Left cardiac atrium (tissue), 4 donors: Measurements from ENCODE around the gene MYO18B. TPM values are rescaled to one million over a fixed set of nuclear protein-coding genes. Genes with fewer than 3 reads are reported as not detected.

Experiments used
- ATAC-seq, 2 donors: fragments of 200-7000 bp; cut with Tn5 transposase; one replicate each; pipeline ENCODE4 v1.9.1; 2020; ENCODE audit warnings: mild to moderate bottlenecking in 2 of 2, moderate library complexity in 2 of 2
- DNase-seq: peaks from one replicate; pipeline ENCODE4 v3.0.0-alpha.2; 2020
- intact Hi-C, 2 donors: fragments of 100-400 bp; cut with DNase I; formaldehyde crosslinking; loops; one replicate each; pipeline versions ENCODE4 v1.14.1 to v1.15.1; 2022 to 2023
- total RNA-seq, 2 donors: library from RNA; stranded (reverse); fragmentation: NEBNext Ultra II Directional; extraction: Animal tissue kit (Norgen Biotek cat#: 25700); gene quantifications; one replicate each; pipeline ENCODE4 v1.2.1, GENCODE V29; 2021
- donor health status: DM: no; HTN: yes; CAD: no.
- donor health status: DM: no; HTN: yes; CAD: no; lungs with severe emphysema.
- donor health status: DM: yes; HTN: yes; CAD: no.
- donor health status: Dilated cardiomyopathy.

Gene MYO18B
- total RNA-seq, 2 donors from 2014 or later, result 71.6 to 142 TPM

DNA sequence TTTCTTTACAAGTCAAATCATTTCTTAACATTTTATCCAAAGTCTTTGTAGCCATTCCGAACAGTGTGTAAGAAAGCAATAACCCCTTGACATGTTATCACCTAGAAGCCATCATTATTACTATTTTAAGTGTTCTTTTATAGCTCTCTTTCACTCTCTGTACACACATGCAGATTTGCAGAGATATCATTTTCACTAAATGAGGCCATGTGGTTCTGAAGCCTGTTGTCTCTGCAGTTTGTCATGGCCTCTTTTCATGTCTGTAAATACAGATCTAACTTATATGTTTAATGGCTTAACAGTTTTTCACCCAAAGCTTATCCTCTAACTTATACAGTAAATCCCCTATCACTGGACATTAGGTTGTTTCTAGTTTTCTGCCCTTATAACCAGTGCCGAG is 166.8 kb downstream of the MYO18B start:
- ATAC-seq (no peak), DNase-seq (no peak)
- intact Hi-C loops, result no loop called here

DNA sequence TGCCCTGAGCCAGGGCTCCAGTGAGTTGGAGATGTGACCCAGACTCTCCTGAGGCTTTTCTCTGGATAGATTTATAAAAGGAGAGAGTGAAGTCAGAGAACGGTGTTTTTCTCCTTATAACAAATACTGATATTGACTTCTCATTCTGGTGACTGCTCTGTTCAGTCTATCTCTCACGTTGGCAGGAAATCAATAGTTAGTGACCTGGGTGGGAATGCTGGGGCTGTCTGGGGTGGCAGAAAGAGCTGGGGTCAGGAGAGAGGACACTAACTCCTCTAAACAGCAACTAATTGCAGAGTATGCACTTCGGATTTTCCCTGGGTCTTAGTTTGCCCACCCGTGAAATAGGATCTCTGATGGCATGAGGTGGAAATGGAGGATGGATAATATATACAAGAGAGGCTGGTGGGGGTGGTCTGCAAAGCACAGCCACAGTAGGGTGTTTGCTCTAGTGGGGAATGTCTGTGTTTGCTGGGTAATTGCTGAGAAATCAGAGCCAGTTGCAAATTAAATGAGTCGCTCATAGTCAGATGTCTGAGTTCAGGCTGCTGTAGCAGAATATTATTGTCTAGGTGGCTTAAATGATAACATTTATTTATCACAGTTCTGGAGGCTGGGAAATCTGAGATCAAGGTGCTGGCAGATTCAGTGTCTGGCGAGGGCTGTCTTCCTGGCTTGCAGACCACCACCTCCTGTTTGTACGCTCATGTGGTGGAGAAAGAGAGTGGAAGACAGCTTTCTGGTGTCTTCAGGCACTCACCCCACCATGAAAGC is 167.8 kb downstream of the MYO18B start:
- ATAC-seq, result no peak
- DNase-seq, result no peak
- intact Hi-C loops, result no loop called here

DNA sequence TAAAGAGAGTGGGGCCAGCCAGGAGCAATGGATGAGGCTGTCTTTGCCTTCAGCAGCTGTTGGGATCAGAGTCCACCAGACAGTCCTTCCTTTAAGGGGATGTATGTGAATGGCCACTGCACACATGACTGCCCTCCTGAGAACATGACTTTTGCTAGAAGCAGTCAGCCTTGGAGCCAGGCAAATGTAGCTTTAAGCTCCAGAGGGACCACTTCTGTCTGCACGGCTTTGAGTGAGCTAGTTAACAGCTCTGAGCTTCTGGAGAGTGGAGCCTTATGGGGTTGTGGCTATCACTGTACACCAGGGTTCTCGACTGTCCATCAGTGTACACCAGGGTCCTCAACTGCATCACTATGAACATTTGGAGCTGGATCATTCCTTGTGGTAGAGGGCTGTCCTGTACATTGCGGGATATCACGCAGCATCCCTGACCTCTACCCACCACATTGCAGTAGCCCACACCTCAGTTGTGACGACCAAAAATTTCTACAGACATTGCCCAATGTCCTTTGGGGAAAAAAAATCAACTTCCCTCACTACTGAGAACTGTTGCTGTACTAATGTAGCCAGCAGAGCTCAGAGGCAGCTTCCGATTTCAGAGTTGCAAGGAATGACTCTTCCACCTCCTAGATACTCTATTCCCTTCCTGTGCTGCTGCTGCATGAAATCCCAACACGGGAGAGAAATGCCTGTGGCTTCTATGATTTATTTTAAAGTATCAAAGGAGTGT is 169.4 kb downstream of the MYO18B start:
- DNase-seq (no peak), ATAC-seq (no peak)
- intact Hi-C loops, result no loop called here

DNA sequence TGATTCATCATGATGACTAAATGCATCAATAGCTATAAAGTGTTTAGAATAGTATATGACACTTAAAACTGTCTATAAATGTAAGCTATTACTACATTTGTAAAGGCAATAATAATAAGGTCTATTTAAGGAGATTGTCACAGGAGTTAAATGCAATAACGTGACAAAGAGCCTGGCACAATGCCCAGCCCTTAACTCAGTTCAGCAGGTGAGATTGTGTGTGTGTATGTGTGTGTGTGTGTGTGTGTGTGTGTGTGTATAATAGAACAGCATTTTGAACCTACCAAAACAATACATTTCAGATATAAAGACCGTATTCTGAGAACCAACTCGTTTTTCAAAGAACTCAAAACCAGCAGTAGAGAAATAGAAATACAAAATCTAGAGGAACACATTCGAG is 177.5 kb downstream of the MYO18B start:
- ATAC-seq, result no peak
- intact Hi-C loops, result no loop called here
- no peak for DNase-seq

- intact Hi-C loops, result no loop called here
- ATAC-seq (peak in 1 of 2 donors; percentile 17), DNase-seq (no peak)
Observed at GRCh38 chr22:25922141-25922540, 180.2 kb downstream of the MYO18B start.

DNA sequence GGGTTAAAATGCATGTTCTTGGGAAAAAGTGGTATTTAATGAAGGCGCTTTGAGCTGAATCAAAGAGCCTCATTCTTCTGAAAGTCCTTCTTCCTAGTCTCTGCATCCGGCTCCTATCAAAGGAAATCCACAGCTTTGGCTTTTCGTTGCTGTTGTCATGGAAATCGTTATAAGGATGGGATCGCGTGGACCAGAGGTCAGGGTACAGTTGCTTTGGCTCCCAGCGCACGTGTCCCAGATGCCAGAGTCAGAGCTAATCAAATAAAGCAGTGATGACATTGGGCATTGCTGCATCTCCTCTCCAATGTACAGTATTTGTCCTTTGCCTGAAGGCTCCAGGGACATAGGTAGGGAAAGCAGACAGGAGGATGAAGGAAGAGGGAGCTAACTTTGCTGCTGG is 181.9 kb downstream of the MYO18B start:
- DNase-seq (no peak), ATAC-seq (no peak)
- intact Hi-C loops, result no loop called here

- intact Hi-C loops, result no loop called here
- no peak for ATAC-seq
- no peak for DNase-seq
Observed at GRCh38 chr22:25928038-25928437, 186.1 kb downstream of the MYO18B start.

GRCh38 chr22:25929321-25929878 is 187.4 kb downstream of the MYO18B start:
- DNase-seq (no peak), ATAC-seq (no peak)
- intact Hi-C loops, result no loop called here

DNA sequence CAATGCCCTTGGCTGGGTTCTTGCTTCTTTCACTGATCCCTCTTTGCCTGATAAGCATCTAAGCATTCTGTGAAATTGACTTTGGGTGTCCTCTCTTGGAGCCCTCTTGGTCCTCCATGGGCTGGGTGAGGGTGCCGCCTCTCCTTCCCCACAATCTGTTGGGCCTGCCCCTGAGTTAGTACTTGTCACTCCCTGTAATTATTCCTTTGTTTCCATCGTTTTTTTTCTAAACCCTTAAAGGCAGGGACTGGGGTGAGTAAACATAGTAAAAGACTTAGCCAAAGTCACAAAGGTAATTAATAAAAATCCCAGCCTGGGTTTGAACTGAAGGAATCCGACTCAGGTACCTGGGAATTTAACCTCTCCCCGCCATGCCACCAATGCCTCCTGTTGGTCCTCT is 188.1 kb downstream of the MYO18B start:
- DNase-seq (no peak), ATAC-seq (no peak)
- intact Hi-C loops, result no loop called here

DNA sequence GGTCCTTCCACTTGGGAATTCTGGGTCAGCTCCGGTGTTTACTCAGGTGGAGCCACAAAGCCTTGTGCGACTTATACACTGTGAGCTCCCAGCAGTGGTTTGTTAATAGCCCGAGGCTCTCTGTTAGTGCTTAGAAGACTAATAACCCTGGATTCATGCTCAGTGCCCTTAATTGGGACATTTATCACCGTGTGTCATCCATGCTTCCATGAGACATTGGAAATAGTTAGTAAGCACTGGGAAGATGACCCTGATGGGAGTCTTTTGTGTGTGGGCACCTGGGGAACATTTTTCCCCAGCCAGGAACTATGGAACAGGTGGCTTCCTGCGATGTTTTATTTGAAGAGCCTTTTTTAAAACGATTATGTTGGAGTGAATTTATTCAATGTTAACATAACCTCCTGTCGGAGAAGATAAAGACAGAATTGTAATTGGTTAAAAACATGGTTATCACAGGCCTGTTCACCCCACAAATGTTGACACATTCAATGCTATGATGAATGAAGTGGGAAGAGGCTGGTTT is 188.9 kb downstream of the MYO18B start:
- ATAC-seq (no peak), DNase-seq (no peak)

GRCh38 chr22:25933158-25933788 is 191.3 kb downstream of the MYO18B start:
- intact Hi-C loops, result no loop called here
- no peak for DNase-seq
- no peak for ATAC-seq

More for the DNA sequence above, 188.9 kb downstream of the MYO18B start:
- intact Hi-C loops, result no loop called here

DNA sequence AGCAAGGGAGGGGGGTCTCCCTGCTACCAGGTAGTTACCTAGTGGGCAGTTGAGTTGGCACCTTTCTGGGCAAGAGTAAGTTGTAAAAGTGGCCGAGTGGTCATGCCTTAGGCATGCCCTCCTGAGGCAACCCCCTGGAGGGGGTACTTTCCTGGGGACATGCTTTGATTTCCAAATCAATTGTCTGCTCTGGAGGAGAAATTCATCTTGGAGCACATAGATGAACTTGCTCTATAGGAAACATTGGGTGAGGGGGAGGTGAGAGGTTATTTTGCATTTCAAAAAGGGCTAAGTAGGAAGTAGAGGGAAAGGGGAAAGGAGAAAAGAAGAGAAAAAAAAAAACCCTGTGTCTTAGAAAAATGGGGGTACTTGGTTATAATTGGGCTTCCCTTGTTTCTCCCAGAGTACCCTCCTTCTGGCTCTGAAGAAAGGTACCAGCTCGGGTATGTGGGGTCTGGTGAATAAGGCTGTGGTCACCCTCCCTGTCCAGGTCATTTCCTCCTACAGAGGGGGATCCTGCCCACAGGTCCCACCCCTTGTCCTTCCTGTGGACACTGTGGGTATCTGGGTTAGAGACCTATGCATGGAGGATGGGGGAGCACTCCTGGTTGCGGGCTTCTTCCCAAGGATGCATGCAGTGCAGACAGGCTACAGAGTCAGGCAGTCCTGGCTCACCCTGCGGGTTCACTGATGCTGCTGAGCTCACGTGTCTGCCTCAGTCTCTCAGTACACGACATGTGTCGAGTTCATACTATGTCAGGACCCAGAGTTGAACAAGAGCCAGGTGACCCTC is 193.5 kb downstream of the MYO18B start:
- DNase-seq (no peak), ATAC-seq (peak in 1 of 2 donors; percentile 19)
- intact Hi-C loops, result no loop called here

DNA sequence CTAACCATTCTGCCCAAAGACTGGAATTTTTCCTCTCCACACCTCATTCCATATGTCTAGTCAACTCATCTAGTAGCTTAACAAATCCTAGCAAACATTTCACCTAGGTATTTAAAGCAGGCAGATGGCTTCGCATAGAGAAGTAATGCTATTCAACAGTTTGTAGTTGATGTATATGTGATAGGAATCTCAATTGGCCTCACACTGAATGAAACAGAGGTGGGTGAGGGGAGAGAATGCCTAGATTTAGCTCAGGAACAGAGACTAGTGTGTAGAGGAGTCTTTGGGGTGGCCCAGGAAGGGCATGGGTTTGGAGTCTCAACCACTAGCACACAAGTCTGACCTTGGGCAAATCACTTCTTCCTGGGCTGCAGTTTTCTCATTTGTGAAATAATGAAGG is 196.2 kb downstream of the MYO18B start:
- ATAC-seq (no peak), DNase-seq (no peak)
- intact Hi-C loops, result no loop called here

DNA sequence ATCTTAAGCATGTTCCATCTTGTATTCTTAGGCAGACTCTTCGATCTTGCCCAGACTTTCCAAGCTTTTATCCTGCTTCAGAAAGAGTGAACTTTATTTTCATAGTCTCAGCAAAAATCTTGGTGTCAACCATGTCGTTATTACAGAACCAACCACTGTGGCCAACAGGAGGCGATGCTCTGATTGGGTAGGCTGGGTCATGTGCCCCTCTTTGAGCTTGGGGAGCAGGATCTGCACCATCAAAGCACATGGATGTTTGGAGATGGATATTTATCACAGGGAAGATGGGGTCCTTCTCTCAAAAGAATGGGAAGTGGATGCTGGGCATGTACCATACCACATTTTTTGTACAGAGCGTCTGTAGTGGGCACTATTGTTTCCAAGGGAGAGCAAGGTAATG is 197.4 kb downstream of the MYO18B start:
- ATAC-seq, result no peak
- intact Hi-C loops, result no loop called here
- DNase-seq, result no peak

DNA sequence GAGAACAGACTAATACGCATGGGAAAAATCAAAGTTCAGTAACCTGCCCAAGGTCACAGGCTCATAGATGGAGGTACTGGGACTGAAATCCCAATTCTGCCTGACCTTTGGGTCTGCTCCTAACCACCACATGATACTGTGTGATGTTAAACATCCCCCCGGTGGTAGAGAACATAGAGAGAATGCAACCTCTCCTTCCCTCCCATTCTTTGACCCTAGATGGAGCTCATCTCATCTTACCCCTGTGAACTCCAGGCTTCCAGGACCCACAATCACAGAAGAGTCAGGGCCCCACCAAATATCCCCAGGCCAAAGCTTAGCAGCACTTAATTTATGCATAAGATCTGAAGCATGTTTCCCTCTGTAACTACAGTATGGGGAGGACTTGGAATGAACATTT is 198.5 kb downstream of the MYO18B start:
- intact Hi-C loops, result no loop called here
- DNase-seq (no peak), ATAC-seq (no peak)

DNA sequence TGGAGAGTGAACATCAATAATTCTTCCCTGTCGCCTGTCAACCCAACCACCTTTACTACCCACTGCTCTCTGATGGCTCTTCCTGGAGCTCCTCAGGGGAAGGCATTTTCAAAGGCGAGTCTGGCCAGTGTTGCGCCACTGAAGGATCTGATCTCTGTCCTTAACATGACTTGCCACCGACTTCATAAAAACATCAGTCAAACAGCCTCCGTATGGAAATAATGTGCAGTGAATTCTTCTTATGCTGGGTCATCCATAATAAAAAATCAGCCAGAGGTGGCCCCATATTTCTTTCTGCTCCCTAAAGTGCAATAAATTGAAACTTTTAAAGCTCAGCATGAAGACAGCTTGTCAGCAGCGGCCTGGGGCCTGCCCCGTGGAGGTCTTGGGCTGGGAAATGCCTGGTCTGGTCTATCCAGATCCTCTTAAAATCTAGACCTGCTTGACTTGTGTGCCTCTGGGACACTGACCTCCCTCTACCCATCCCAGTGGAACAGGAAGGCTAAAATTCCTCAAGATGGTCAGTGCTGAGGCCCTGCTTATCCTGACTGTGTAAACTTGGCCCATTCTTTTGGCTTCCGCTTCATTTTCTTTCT is 199.5 kb downstream of the MYO18B start:
- intact Hi-C loops, result no loop called here
- DNase-seq, result no peak
- no peak for ATAC-seq

DNA sequence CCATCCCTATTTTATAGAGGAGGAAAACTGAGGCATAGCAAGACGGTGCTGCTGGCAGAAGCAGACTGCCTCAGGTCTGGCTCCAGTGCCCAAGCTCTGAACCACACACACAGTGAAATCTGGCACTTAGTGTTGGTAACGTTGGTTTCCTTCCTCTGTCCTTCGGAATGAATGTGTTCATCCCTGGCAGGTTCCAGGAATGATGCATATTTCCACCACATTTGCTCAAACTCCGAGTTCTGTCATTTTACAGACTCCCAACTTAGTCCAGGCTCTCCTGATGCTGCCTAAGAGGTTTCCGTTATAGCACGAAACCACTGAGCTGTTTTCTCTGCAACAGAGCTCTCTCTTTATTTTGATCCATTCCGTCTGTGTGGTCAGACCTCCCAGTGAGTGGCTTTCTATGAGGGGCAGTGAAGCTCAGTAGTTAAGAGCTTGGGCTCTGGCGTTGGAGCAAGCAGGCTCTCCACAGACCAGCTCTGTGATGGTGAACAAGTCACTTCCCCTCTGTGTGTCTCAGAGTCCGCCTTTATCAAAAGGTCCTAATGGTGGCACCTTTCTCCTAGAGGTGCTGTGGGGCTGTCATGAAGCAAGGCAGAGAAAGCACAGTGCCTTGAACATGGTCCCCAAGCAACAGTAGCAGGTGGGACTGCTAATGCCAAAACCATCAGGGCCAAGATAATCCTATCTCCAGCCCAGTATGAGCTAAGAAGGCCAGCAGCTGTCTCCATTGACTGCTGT is 200.3 kb downstream of the MYO18B start:
- DNase-seq (no peak), ATAC-seq (peak in 1 of 2 donors; percentile 42)
- intact Hi-C loops, result no loop called here

- intact Hi-C loops, result no loop called here
- peak; percentile 40 for DNase-seq
Observed at GRCh38 chr22:25942856-25943411, 200.9 kb downstream of the MYO18B start.

More at GRCh38 chr22:25942856-25943411, 200.9 kb downstream of the MYO18B start:
- ATAC-seq, result peak; percentile 77 to 80
